Vagina (tissue), 2 donors: ENCODE measurements around the gene ZFP62. TPM values are rescaled to one million over a fixed set of nuclear protein-coding genes. Genes with fewer than 3 reads are reported as not detected.

ENCODE experiments used
- DNase-seq, 2 donors: peaks; one replicate each; pipeline ENCODE4 v3.0.0-alpha.2; 2017; ENCODE audit errors: extremely low spot score in 2 of 2
- H3K27ac ChIP-seq: fragments of 200-600 bp; sonication (generic); one replicate; pipeline ENCODE4 v1.5.1; 2019
- H3K27me3 ChIP-seq: fragments of 200-600 bp; sonication (generic); one replicate; pipeline ENCODE4 v1.5.1; 2019
- H3K36me3 ChIP-seq, 2 donors: fragments of 200-600 bp; sonication (generic); one replicate each; pipeline ENCODE4 v1.5.1; 2017 to 2019
- H3K4me1 ChIP-seq: fragments of 200-600 bp; sonication (generic); one replicate; pipeline ENCODE4 v1.5.1; 2019
- H3K4me3 ChIP-seq, 2 donors: fragments of 200-600 bp; sonication (generic); 1 replicate in 1 of 2; 2 replicates in 1 of 2; pipeline ENCODE4 v1.5.1; 2016 to 2019
- H3K9me3 ChIP-seq: fragments of 200-600 bp; sonication (generic); one replicate; pipeline ENCODE4 v1.5.1; 2019
- CTCF ChIP-seq, 3 experiments: fragments of 450-650 bp in 2 of 3; fragments of 200-600 bp in 1 of 3; sonication (generic) in 1 of 3; IDR thresholded peaks; one replicate each; pipeline ENCODE4 v1.5.1; 2017 to 2019; ENCODE audit warnings: antibody characterized with exemption in 3 of 3, mild to moderate bottlenecking in 2 of 3, moderate library complexity in 2 of 3
- POLR2A ChIP-seq, 2 donors: fragments of 450-650 bp; IDR thresholded peaks; one replicate each; pipeline ENCODE4 v1.6.1; 2017; ENCODE audit warnings: antibody characterized with exemption in 2 of 2, mild to moderate bottlenecking in 2 of 2, moderate library complexity in 2 of 2
- POLR2AphosphoS5 ChIP-seq, 2 donors: sonication (generic); formaldehyde crosslinking; IDR thresholded peaks; one replicate each; pipeline ENCODE4 v1.9.0; 2017; ENCODE audit warnings: antibody characterized with exemption in 2 of 2, mild to moderate bottlenecking in 2 of 2, low read depth in 1 of 2; ENCODE audit not compliant: insufficient read depth in 1 of 2
- intact Hi-C: fragments of 100-400 bp; cut with DNase I; formaldehyde crosslinking; loops from one replicate; pipeline ENCODE4 v1.15.1; 2023
- total RNA-seq: library from RNA; depleted of rRNA; stranded (reverse); fragments of >200 nt; gene quantifications from one replicate; pipeline ENCODE4 v1.2.3, GENCODE V29; 2016

ZFP62 gene
- total RNA-seq, 1 donor from 2014 or later = 22.3 TPM

GRCh38 chr5:180821538-180821937 lies 39.5 kb downstream of the ZFP62 start:
- intact Hi-C loops = no loop called here
- DNase-seq = no peak
- Histone ChIP-seq H3K9me3 (no peaks in the 10 kb centered on the region), H3K4me3 (no peak overlapping the region), H3K27ac (peak overlapping the region; percentile 91), H3K36me3 (no peaks in the 10 kb centered on the region), H3K27me3 (no peaks in the 10 kb centered on the region), H3K4me1 (peaks cover 78% of the 10 kb centered on the region)
- TF ChIP-seq POLR2A (IDR thresholded peaks at IDR 0.05) = no peak
- TF ChIP-seq POLR2AphosphoS5 (IDR thresholded peaks at IDR 0.05; ENCODE audit: insufficient read depth in 1 of 2, low read depth in 1 of 2) = no peak
- TF ChIP-seq CTCF (IDR thresholded peaks at IDR 0.05) = no peak

- TF ChIP-seq CTCF (IDR thresholded peaks at IDR 0.05) (no peak), POLR2A (IDR thresholded peaks at IDR 0.05) (no peak), POLR2AphosphoS5 (IDR thresholded peaks at IDR 0.05; ENCODE audit: insufficient read depth in 1 of 2, low read depth in 1 of 2) (peak; percentile 11 to 88)
- H3K9me3 ChIP-seq = no peaks in the 10 kb centered on the region
- peaks cover 72% of the 10 kb centered on the region for H3K4me1 ChIP-seq
- H3K36me3 ChIP-seq = no peaks in the 10 kb centered on the region
- no peak for DNase-seq
- no peak overlapping the region for H3K4me3 ChIP-seq
- H3K27ac ChIP-seq = peak overlapping the region; percentile 91
- H3K27me3 ChIP-seq = no peaks in the 10 kb centered on the region
- intact Hi-C loops = no loop called here
These were observed 40.2 kb downstream of the ZFP62 start for GRCh38 chr5:180820788-180821321.

GRCh38 chr5:180818677-180819341 lies 42.3 kb downstream of the ZFP62 start:
- H3K27me3 ChIP-seq = no peaks in the 10 kb centered on the region
- no peak overlapping the region for H3K4me3 ChIP-seq
- no peaks in the 10 kb centered on the region for H3K9me3 ChIP-seq
- peak overlapping the region; percentile 52 for H3K27ac ChIP-seq
- H3K36me3 ChIP-seq = no peaks in the 10 kb centered on the region
- DNase-seq = no peak
- H3K4me1 ChIP-seq = peaks cover 52% of the 10 kb centered on the region
- intact Hi-C loops = no loop called here
- TF ChIP-seq CTCF (IDR thresholded peaks at IDR 0.05) = no peak

GRCh38 chr5:180817893-180818674 lies 43.0 kb downstream of the ZFP62 start:
- no peak for TF ChIP-seq POLR2A (IDR thresholded peaks at IDR 0.05)
- TF ChIP-seq POLR2AphosphoS5 (IDR thresholded peaks at IDR 0.05; ENCODE audit: insufficient read depth in 1 of 2, low read depth in 1 of 2) = no peak
- TF ChIP-seq CTCF (IDR thresholded peaks at IDR 0.05) = no peak
- no peak for DNase-seq
- peaks cover 45% of the 10 kb centered on the region for H3K4me1 ChIP-seq
- intact Hi-C loops = no loop called here
- H3K4me3 ChIP-seq = no peak overlapping the region
- no peaks in the 10 kb centered on the region for H3K9me3 ChIP-seq
- no peaks in the 10 kb centered on the region for H3K27me3 ChIP-seq
- H3K36me3 ChIP-seq = no peaks in the 10 kb centered on the region
- H3K27ac ChIP-seq = peak overlapping the region; percentile 52
